Muscle of back (tissue), 13 donors: Measurements from ENCODE around the gene PYCR2. TPM values are rescaled to one million over a fixed set of nuclear protein-coding genes. Genes with fewer than 3 reads are reported as not detected.
A peak's percentile ranks its signal among the peaks of the same experiment; 100 is the strongest.
"Not testable (repeated sequence)": the region's sequence is repeated elsewhere in the genome, so short reads cannot be mapped to it uniquely, and the experiment has no call there.

ENCODE experiments used
- DNase-seq, 3 donors: peaks; one replicate each; pipeline versions ENCODE4 v3.0.0 to v3.0.0-alpha.2; 2013
- long read RNA-seq, 9 donors: transcript quantifications; one replicate each; lab custom pipeline, GENCODE V29; 2026
- polyA plus RNA-seq, 10 donors: library from polyadenylated mRNA; unstranded; fragments of 120-200 nt; gene quantifications; one replicate each; pipeline ENCODE4 v1.2.1, GENCODE V29; 2013; ENCODE audit not compliant: insufficient read length in 10 of 10

The PYCR2 gene
- polyA plus RNA-seq = 10 to 100 TPM; 26.9 to 37.7 (median 32.3) TPM
- long read RNA-seq, donor 1, partial matches to known transcripts = 0 of 3 reads
- long read RNA-seq, donor 1, other reads (novel, unspliced or antisense) = 0 of 3 reads
- long read RNA-seq, donor 2, partial matches to known transcripts = 0 of 3 reads
- long read RNA-seq, donor 2, other reads (novel, unspliced or antisense) = 0 of 3 reads
- long read RNA-seq, donor 3 = 0 reads
- long read RNA-seq, donor 4, partial matches to known transcripts = 0 of 4 reads
- long read RNA-seq, donor 4, other reads (novel, unspliced or antisense) = 0 of 4 reads
- long read RNA-seq, donor 5, transcript PYCR2-201 (7 exons, 1,689 nt) = major isoform, 18 of 52 reads
- long read RNA-seq, donor 5, partial matches to known transcripts = 33 of 52 reads
- long read RNA-seq, donor 5, other reads (novel, unspliced or antisense) = 0 of 52 reads
- long read RNA-seq, donor 6, transcript PYCR2-201 (7 exons, 1,689 nt) = major isoform, 16 of 21 reads
- long read RNA-seq, donor 6, partial matches to known transcripts = 0 of 21 reads
- long read RNA-seq, donor 6, other reads (novel, unspliced or antisense) = 5 of 21 reads
- long read RNA-seq, donor 7, transcript PYCR2-201 (7 exons, 1,689 nt) = major isoform, 6 of 29 reads
- long read RNA-seq, donor 7, partial matches to known transcripts = 23 of 29 reads
- long read RNA-seq, donor 7, other reads (novel, unspliced or antisense) = 0 of 29 reads
- long read RNA-seq, donor 8, transcript PYCR2-201 (7 exons, 1,689 nt) = major isoform, 9 of 9 reads
- long read RNA-seq, donor 8, partial matches to known transcripts = 0 of 9 reads
- long read RNA-seq, donor 8, other reads (novel, unspliced or antisense) = 0 of 9 reads
- long read RNA-seq, donor 9, partial matches to known transcripts = 0 of 1 reads
- long read RNA-seq, donor 9, other reads (novel, unspliced or antisense) = 0 of 1 reads

- peak; percentile 96 to 97 (median 96) for DNase-seq
Measured at GRCh38 chr1:225923692-225924555, at the start of gene PYCR2. Gene PYCR2, minus strand, starts transcription at chr1:225924250. Its CDS starts 140 bp downstream, at chr1:225924110.

- DNase-seq = no peak
Measured at GRCh38 chr1:225973158-225973557, 49.1 kb upstream of the PYCR2 start.

- no peak for DNase-seq
Measured at GRCh38 chr1:225972344-225973152, 48.5 kb upstream of the PYCR2 start.

GRCh38 chr1:225970592-225971157 is 46.6 kb upstream of the PYCR2 start:
- DNase-seq = not testable (repeated sequence)

GRCh38 chr1:225969751-225970150 is 45.7 kb upstream of the PYCR2 start:
- not testable (repeated sequence) for DNase-seq

- DNase-seq = no peak
Measured at GRCh38 chr1:225965231-225965630, 41.2 kb upstream of the PYCR2 start.

GRCh38 chr1:225963735-225964530 is 39.9 kb upstream of the PYCR2 start:
- no peak for DNase-seq

GRCh38 chr1:225962440-225962975 is 38.5 kb upstream of the PYCR2 start:
- DNase-seq = no peak

GRCh38 chr1:225961659-225962439 is 37.8 kb upstream of the PYCR2 start:
- no peak for DNase-seq

GRCh38 chr1:225958041-225958440 is 34.0 kb upstream of the PYCR2 start:
- no peak for DNase-seq

- no peak for DNase-seq
Measured at GRCh38 chr1:225954753-225955152, 30.7 kb upstream of the PYCR2 start.

GRCh38 chr1:225953315-225953714 is 29.3 kb upstream of the PYCR2 start:
- DNase-seq = no peak

GRCh38 chr1:225950905-225951497 is 27.0 kb upstream of the PYCR2 start:
- DNase-seq = no peak

GRCh38 chr1:225949041-225949440 is 25.0 kb upstream of the PYCR2 start:
- DNase-seq = no peak

GRCh38 chr1:225946803-225947202 is 22.8 kb upstream of the PYCR2 start:
- no peak for DNase-seq

- no peak for DNase-seq
Measured at GRCh38 chr1:225946082-225946620, 22.1 kb upstream of the PYCR2 start.

GRCh38 chr1:225945564-225945963 is 21.5 kb upstream of the PYCR2 start:
- DNase-seq = no peak

GRCh38 chr1:225944951-225945350 is 20.9 kb upstream of the PYCR2 start:
- no peak for DNase-seq
